OCI-LY7 (cell line): Measurements from ENCODE around the gene USP31. TPM values are rescaled to one million over a fixed set of nuclear protein-coding genes. Genes with fewer than 3 reads are reported as not detected.

Experiments used
- BruUV-seq: library from RNA; stranded (reverse); fragments of 400-500 nt; replicated peaks from 2 replicates; lab custom pipeline; 2021; lab: Mats Ljungman, UMichigan
- CTCF ChIA-PET: fragments of 300-600 bp; sonication (Branson Sonifier 250); formaldehyde crosslinking; loops from one replicate; lab custom pipeline; 2022; ENCODE audit warnings: antibody characterized with exemption; ENCODE audit not compliant: unreplicated experiment; lab: Charles Lee
- POLR2A ChIA-PET: fragments of 300-600 bp; sonication (Branson Sonifier 250); formaldehyde crosslinking; loops from one replicate; lab custom pipeline; 2022; ENCODE audit warnings: antibody characterized with exemption; lab: Charles Lee
- DNase-seq: peaks from one replicate; pipeline ENCODE4 v3.0.0-alpha.2; 2015; ENCODE audit warnings: low spot score
- H2AFZ ChIP-seq: fragments of 200-600 bp; sonication (generic), shearing (Covaris generic); 2 replicates; pipeline ENCODE4 v1.6.1; 2014; ENCODE audit warnings: mild to moderate bottlenecking, antibody characterized with exemption, low read length, moderate library complexity
- H3K27ac ChIP-seq: fragments of 200-600 bp; sonication (generic); 2 replicates; pipeline ENCODE4 v1.5.1; 2014; ENCODE audit warnings: mixed run types, low read depth, mild to moderate bottlenecking, moderate library complexity, low read length, inconsistent platforms; ENCODE audit not compliant: poor library complexity, severe bottlenecking
- H3K36me3 ChIP-seq: fragments of 200-600 bp; sonication (generic); 2 replicates; pipeline ENCODE4 v1.6.1; 2014; ENCODE audit warnings: mild to moderate bottlenecking, antibody characterized with exemption, low read length, moderate library complexity, mixed read lengths; ENCODE audit not compliant: insufficient read depth
- H3K4me1 ChIP-seq: fragments of 200-600 bp; sonication (generic); 2 replicates; pipeline ENCODE4 v1.5.1; 2014; ENCODE audit warnings: mild to moderate bottlenecking, low read length; ENCODE audit not compliant: insufficient read depth, poor library complexity, severe bottlenecking
- H3K4me2 ChIP-seq: fragments of 200-600 bp; sonication (generic); 2 replicates; pipeline ENCODE4 v1.6.1; 2014; ENCODE audit warnings: mild to moderate bottlenecking, low read length
- H3K4me3 ChIP-seq: fragments of 200-600 bp; sonication (generic); 2 replicates; pipeline ENCODE4 v1.5.1; 2014; ENCODE audit warnings: mild to moderate bottlenecking, low read depth, low read length; ENCODE audit not compliant: poor library complexity, severe bottlenecking
- H3K79me2 ChIP-seq: fragments of 200-600 bp; sonication (generic); 2 replicates; pipeline ENCODE4 v1.6.1; 2016; ENCODE audit warnings: low read depth, mild to moderate bottlenecking, low read length, moderate library complexity, mixed read lengths; ENCODE audit not compliant: insufficient read depth
- H3K9me2 ChIP-seq: fragments of 200-600 bp; sonication (generic); 2 replicates; pipeline ENCODE4 v1.6.1; 2016; ENCODE audit warnings: mild to moderate bottlenecking, low read length, mixed read lengths; ENCODE audit not compliant: insufficient read depth
- H3K9me3 ChIP-seq: fragments of 200-600 bp; sonication (generic); 2 replicates; pipeline ENCODE4 v1.6.1; 2014; ENCODE audit warnings: mild to moderate bottlenecking, mixed run types, low read length, mixed read lengths
- H4K20me1 ChIP-seq: fragments of 200-600 bp; sonication (generic); 2 replicates; pipeline ENCODE4 v1.6.1; 2014; ENCODE audit warnings: mild to moderate bottlenecking, antibody characterized with exemption, low read length, moderate library complexity, mixed read lengths; ENCODE audit not compliant: insufficient read depth
- CTCF ChIP-seq: fragments of 200-600 bp; sonication (generic); conservative IDR thresholded peaks from 2 replicates; pipeline ENCODE4 v1.5.1; 2014; ENCODE audit warnings: mild to moderate bottlenecking, antibody characterized with exemption, low read length, moderate library complexity, mixed read lengths
- EZH2phosphoT487 ChIP-seq: fragments of 200-600 bp; sonication (generic); IDR thresholded peaks from 2 replicates; pipeline ENCODE4 v1.6.1; 2018; ENCODE audit warnings: low read depth, borderline replicate concordance, mild to moderate bottlenecking, mixed run types, antibody characterized with exemption, low read length, moderate library complexity, mixed read lengths
- intact Hi-C: fragments of 100-400 bp; cut with micrococcal nuclease; formaldehyde crosslinking; loops from one replicate; pipeline ENCODE4 v1.10.0; 2022; ENCODE audit not compliant: unreplicated experiment
- total RNA-seq, 2 experiments: library from RNA; depleted of rRNA in 1 of 2; stranded (reverse); fragments of >200 nt in 1 of 2; shearing (Covaris generic) in 1 of 2; gene quantifications; 2 replicates each; pipeline ENCODE4 v1.2.3, GENCODE V29; 2014 to 2022

Gene USP31
- total RNA-seq, 2 experiments from 2014 or later: 9.0 to 12.2 TPM

GRCh38 chr16:23072084-23072599 is 77.1 kb downstream of the USP31 start:
- CTCF ChIA-PET: no interaction called here
- Histone ChIP-seq H3K9me2 (no peaks in the 10 kb centered on the region), H4K20me1 (no peaks in the 10 kb centered on the region), H3K4me2 (no peak overlapping the region), H3K9me3 (no peaks in the 10 kb centered on the region), H3K36me3 (peaks cover 49% of the 10 kb centered on the region), H3K4me1 (no peaks in the 10 kb centered on the region), H2AFZ (no peak overlapping the region), H3K27ac (no peak overlapping the region), H3K4me3 (no peak overlapping the region), H3K79me2 (no peaks in the 10 kb centered on the region)
- POLR2A ChIA-PET: no interaction called here
- BruUV-seq: no TSS peak
- no peak for DNase-seq
- intact Hi-C loops: no loop called here
- no peak for TF ChIP-seq CTCF
- no peak for TF ChIP-seq EZH2phosphoT487

- H4K20me1 ChIP-seq: no peaks in the 10 kb centered on the region
- no peak overlapping the region for H3K4me3 ChIP-seq
- no peak overlapping the region for H3K27ac ChIP-seq
- no peaks in the 10 kb centered on the region for H3K9me3 ChIP-seq
- no peaks in the 10 kb centered on the region for H3K4me1 ChIP-seq
- no peak overlapping the region for H2AFZ ChIP-seq
- TF ChIP-seq CTCF: no peak
- no peak for TF ChIP-seq EZH2phosphoT487
- intact Hi-C loops: no loop called here
- no peaks in the 10 kb centered on the region for H3K9me2 ChIP-seq
- no TSS peak for BruUV-seq
- peaks cover 48% of the 10 kb centered on the region for H3K36me3 ChIP-seq
- CTCF ChIA-PET: no interaction called here
- H3K4me2 ChIP-seq: no peak overlapping the region
- POLR2A ChIA-PET: no interaction called here
- no peaks in the 10 kb centered on the region for H3K79me2 ChIP-seq
- DNase-seq: no peak
Observed at GRCh38 chr16:23071196-23072083, 77.8 kb downstream of the USP31 start.

GRCh38 chr16:23069844-23070243 is 79.4 kb downstream of the USP31 start:
- DNase-seq: no peak
- Histone ChIP-seq H3K4me1 (no peaks in the 10 kb centered on the region), H3K79me2 (no peaks in the 10 kb centered on the region), H3K9me3 (no peaks in the 10 kb centered on the region), H2AFZ (no peak overlapping the region), H3K4me3 (no peak overlapping the region), H3K36me3 (peaks cover 45% of the 10 kb centered on the region), H4K20me1 (no peaks in the 10 kb centered on the region), H3K9me2 (no peaks in the 10 kb centered on the region), H3K4me2 (no peak overlapping the region), H3K27ac (no peak overlapping the region)
- TF ChIP-seq EZH2phosphoT487: no peak
- TF ChIP-seq CTCF: no peak
- POLR2A ChIA-PET: no interaction called here
- intact Hi-C loops: loop anchor here (10.0 kb wide), 1 partner anchor 365 kb away; no protein-coding TSS in a partner anchor
- BruUV-seq: no TSS peak
- CTCF ChIA-PET: no interaction called here
